Right lobe of liver (tissue), 4 donors: ENCODE data around the gene USF3.

Experiments
- POLR2A ChIP-seq: fragments of 450-650 bp; IDR thresholded peaks from one replicate; pipeline ENCODE4 v1.6.1; 2017; ENCODE audit warnings: antibody characterized with exemption, mild to moderate bottlenecking
- TF ChIP-seq, protein P1 (sequence below), 4 donors: fragments of 200-600 bp in 3 of 4; fragments of 450-650 bp in 1 of 4; IDR thresholded peaks; one replicate each; pipeline versions ENCODE4 v1.5.1 to v1.8.0; 2016 to 2022; ENCODE audit warnings: antibody characterized with exemption in 4 of 4, mild to moderate bottlenecking in 2 of 4
- donor health status: DM: no; HTN: no; CAD: no.
- donor health status: DM: no; HTN: no; CAD: no.
- donor health status: DM: no; HTN: yes; CAD: no.

DNA sequence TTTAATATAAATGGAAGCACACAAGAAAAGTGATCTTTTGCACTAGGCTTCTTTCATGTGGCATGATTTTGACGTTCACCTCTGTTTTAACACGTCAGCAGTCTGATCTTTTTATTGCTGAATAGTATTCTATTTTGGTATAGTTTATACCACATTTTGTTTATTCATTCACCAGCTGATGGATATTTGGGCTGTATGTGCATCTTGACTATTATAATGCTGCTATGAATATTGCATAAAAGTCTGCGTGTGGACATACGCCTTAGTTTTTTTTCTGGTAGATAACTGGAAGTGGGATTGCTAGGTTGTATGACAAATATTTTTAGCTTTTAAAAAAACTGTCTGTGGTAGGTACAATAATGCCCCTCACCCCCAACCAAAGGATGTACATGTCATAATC is 35.3 kb upstream of the USF3 start:
- TF ChIP-seq, protein P1, sequence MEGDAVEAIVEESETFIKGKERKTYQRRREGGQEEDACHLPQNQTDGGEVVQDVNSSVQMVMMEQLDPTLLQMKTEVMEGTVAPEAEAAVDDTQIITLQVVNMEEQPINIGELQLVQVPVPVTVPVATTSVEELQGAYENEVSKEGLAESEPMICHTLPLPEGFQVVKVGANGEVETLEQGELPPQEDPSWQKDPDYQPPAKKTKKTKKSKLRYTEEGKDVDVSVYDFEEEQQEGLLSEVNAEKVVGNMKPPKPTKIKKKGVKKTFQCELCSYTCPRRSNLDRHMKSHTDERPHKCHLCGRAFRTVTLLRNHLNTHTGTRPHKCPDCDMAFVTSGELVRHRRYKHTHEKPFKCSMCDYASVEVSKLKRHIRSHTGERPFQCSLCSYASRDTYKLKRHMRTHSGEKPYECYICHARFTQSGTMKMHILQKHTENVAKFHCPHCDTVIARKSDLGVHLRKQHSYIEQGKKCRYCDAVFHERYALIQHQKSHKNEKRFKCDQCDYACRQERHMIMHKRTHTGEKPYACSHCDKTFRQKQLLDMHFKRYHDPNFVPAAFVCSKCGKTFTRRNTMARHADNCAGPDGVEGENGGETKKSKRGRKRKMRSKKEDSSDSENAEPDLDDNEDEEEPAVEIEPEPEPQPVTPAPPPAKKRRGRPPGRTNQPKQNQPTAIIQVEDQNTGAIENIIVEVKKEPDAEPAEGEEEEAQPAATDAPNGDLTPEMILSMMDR (IDR thresholded peaks at IDR 0.05), result no peak
- no peak for TF ChIP-seq POLR2A
